ENCODE results near the gene CEP76.

GRCh38 chr18:12659904-12660605 is 42.5 kb downstream of the CEP76 start:
- TF ChIP-seq POLR2A (IDR thresholded peaks at IDR 0.05) (no peak), POLR2AphosphoS5 (IDR thresholded peaks at IDR 0.05) (no peak)
